ENCODE data around the gene HLCS.
A peak's percentile ranks its signal among the peaks of the same experiment; 100 is the strongest.

GRCh38 chr21:36976882-36977651 is 10.6 kb upstream of the HLCS start:
- TF ChIP-seq CTCF (optimal IDR thresholded peaks at IDR 0.05 in 1 of 3, IDR thresholded peaks at IDR 0.05 in 1 of 3, conservative IDR thresholded peaks at IDR 0.05 in 1 of 3; ENCODE audit: extremely low read depth in 1 of 3, insufficient read depth in 2 of 3, low read length in 3 of 3) (peak in 1 of 3 experiments; percentile 38), EZH2 (IDR thresholded peaks at IDR 0.05; ENCODE audit: low read length) (no peak)
